H1 (cell line): ENCODE data around the gene GCC1. TPM values are rescaled to one million over a fixed set of nuclear protein-coding genes. Genes with fewer than 3 reads are reported as not detected.

Source experiments
- CTCF ChIA-PET: fragments of 300-600 bp; sonication (Branson Sonifier 250); formaldehyde crosslinking; loops from one replicate; lab custom pipeline; 2021; ENCODE audit not compliant: partially characterized antibody; lab: Charles Lee
- POLR2A ChIA-PET: fragments of 300-600 bp; sonication (Branson Sonifier 250); formaldehyde crosslinking; loops from one replicate; lab custom pipeline; 2021; ENCODE audit warnings: inconsistent platforms; ENCODE audit not compliant: partially characterized antibody; lab: Charles Lee
- DNase-seq, 2 experiments: peaks; one replicate each; pipeline versions ENCODE4 v3.0.0 to v3.0.0-alpha.2; 2010 to 2022; ENCODE audit warnings: low spot score in 2 of 2, low read depth in 1 of 2, mixed read lengths in 1 of 2
- FAIRE-seq: peaks from 2 replicates; lab custom pipeline; 2011; peaks lifted over from hg19 to GRCh38; lab: Jason Lieb, UNC
- H2AFZ ChIP-seq: 2 replicates; pipeline ENCODE4 v1.8.1; 2012; ENCODE audit warnings: low read length, inconsistent platforms
- H2AK5ac ChIP-seq: 2 replicates; pipeline ENCODE4 v1.6.1; 2013; ENCODE audit warnings: low read depth, low read length
- H2BK120ac ChIP-seq: replicated peaks from 2 replicates; pipeline ENCODE3; 2013; ENCODE audit warnings: low read depth, low read length, inconsistent platforms
- H2BK12ac ChIP-seq: 2 replicates; pipeline ENCODE4 v1.6.1; 2013; ENCODE audit warnings: low read depth, low read length
- H2BK15ac ChIP-seq: 2 replicates; pipeline ENCODE4 v1.6.1; 2013; ENCODE audit warnings: low read length
- H2BK20ac ChIP-seq: 2 replicates; pipeline ENCODE4 v1.6.1; 2013; ENCODE audit warnings: low read length
- H2BK5ac ChIP-seq: 2 replicates; pipeline ENCODE4 v1.6.1; 2013; ENCODE audit warnings: low read depth, low read length
- H3K14ac ChIP-seq: 2 replicates; pipeline ENCODE4 v1.6.1; 2013; ENCODE audit warnings: inconsistent platforms; ENCODE audit not compliant: insufficient read length
- H3K18ac ChIP-seq: 2 replicates; pipeline ENCODE4 v1.6.1; 2013; ENCODE audit warnings: low read length; ENCODE audit errors: extremely low read depth
- H3K23ac ChIP-seq: 2 replicates; pipeline ENCODE4 v1.6.1; 2013; ENCODE audit warnings: inconsistent platforms; ENCODE audit not compliant: insufficient read length
- H3K23me2 ChIP-seq: 2 replicates; pipeline ENCODE4 v1.6.1; 2013; ENCODE audit warnings: low read depth, low read length
- H3K27ac ChIP-seq: 2 replicates; pipeline ENCODE4 v1.6.1; 2011; ENCODE audit warnings: low read depth, low read length, inconsistent platforms
- H3K27me3 ChIP-seq, 4 experiments: replicated peaks in 1 of 4; 1 replicate in 1 of 4; 2 replicates in 3 of 4; pipeline versions ENCODE4 v1.6.1 to v1.8.1; 2011 to 2013; ENCODE audit warnings: low read length in 3 of 4, mild to moderate bottlenecking in 3 of 4, inconsistent platforms in 2 of 4, mixed read lengths in 2 of 4, moderate library complexity in 1 of 4; ENCODE audit not compliant: control insufficient read depth in 3 of 4, insufficient read depth in 3 of 4; ENCODE audit errors: extremely low read depth in 1 of 4
- H3K36me3 ChIP-seq, 4 experiments: 2 replicates each; pipeline versions ENCODE4 v1.6.1 to v1.8.1; 2011 to 2013; ENCODE audit warnings: mild to moderate bottlenecking in 4 of 4, low read length in 3 of 4, moderate library complexity in 2 of 4, control low read depth in 1 of 4, inconsistent platforms in 1 of 4; ENCODE audit not compliant: insufficient read depth in 4 of 4, control insufficient read depth in 2 of 4
- H3K4ac ChIP-seq: replicated peaks from 2 replicates; pipeline ENCODE3; 2013; ENCODE audit warnings: low read length, low read depth, mixed read lengths, inconsistent platforms; ENCODE audit not compliant: insufficient read length
- H3K4me1 ChIP-seq, 4 experiments: replicated peaks in 1 of 4; 1 replicate in 1 of 4; 2 replicates in 3 of 4; pipeline versions ENCODE4 v1.6.1 to v1.8.1; 2011 to 2013; ENCODE audit warnings: low read length in 3 of 4, inconsistent platforms in 2 of 4, mixed read lengths in 1 of 4; ENCODE audit not compliant: insufficient read depth in 4 of 4, control insufficient read depth in 3 of 4
- H3K4me2 ChIP-seq, 2 experiments: 2 replicates each; pipeline versions ENCODE4 v1.6.1 to v1.8.1; 2011 to 2013; ENCODE audit warnings: low read depth in 2 of 2, low read length in 2 of 2, control low read depth in 1 of 2, inconsistent platforms in 1 of 2, mild to moderate bottlenecking in 1 of 2; ENCODE audit not compliant: insufficient read depth in 1 of 2
- H3K4me3 ChIP-seq, 4 experiments: fragments of 200-600, 300-600 bp in 1 of 4; sonication (generic), shearing (Covaris generic), sonication (Bioruptor Twin) in 1 of 4; 2 replicates each; pipeline versions ENCODE4 v1.5.1 to v1.8.1; 2011 to 2016; ENCODE audit warnings: low read length in 4 of 4, low read depth in 3 of 4, control low read depth in 2 of 4, inconsistent platforms in 2 of 4, mild to moderate bottlenecking in 2 of 4, mixed read lengths in 1 of 4, moderate library complexity in 1 of 4; ENCODE audit not compliant: insufficient read depth in 2 of 4; ENCODE audit errors: extremely low read depth in 1 of 4
- H3K56ac ChIP-seq: replicated peaks from 2 replicates; pipeline ENCODE3; 2013; ENCODE audit warnings: low read depth, mild to moderate bottlenecking, mixed read lengths, low read length, inconsistent platforms; ENCODE audit not compliant: insufficient read length
- H3K79me1 ChIP-seq: 2 replicates; pipeline ENCODE4 v1.6.1; 2013; ENCODE audit warnings: low read depth, low read length, control low read depth
- H3K79me2 ChIP-seq, 2 experiments: 2 replicates each; pipeline versions ENCODE4 v1.6.1 to v1.8.1; 2012 to 2013; ENCODE audit warnings: low read length in 2 of 2, mild to moderate bottlenecking in 2 of 2, inconsistent platforms in 1 of 2; ENCODE audit not compliant: insufficient read depth in 2 of 2, control insufficient read depth in 1 of 2
- H3K9ac ChIP-seq, 4 experiments: replicated peaks in 1 of 4; 1 replicate in 1 of 4; 2 replicates in 3 of 4; pipeline versions ENCODE4 v1.6.1 to v1.8.1; 2011 to 2013; ENCODE audit warnings: low read depth in 3 of 4, low read length in 3 of 4, control low read depth in 2 of 4, mild to moderate bottlenecking in 2 of 4, moderate library complexity in 2 of 4, inconsistent platforms in 1 of 4; ENCODE audit errors: extremely low read depth in 1 of 4
- H3K9me3 ChIP-seq, 2 experiments: 2 replicates each; pipeline versions ENCODE4 v1.6.1 to v1.8.1; 2012 to 2013; ENCODE audit warnings: mild to moderate bottlenecking in 2 of 2, moderate library complexity in 2 of 2, control low read depth in 1 of 2, inconsistent platforms in 1 of 2, low read depth in 1 of 2, low read length in 1 of 2, mixed read lengths in 1 of 2; ENCODE audit not compliant: insufficient read depth in 2 of 2
- H4K20me1 ChIP-seq, 2 experiments: replicated peaks in 1 of 2; 2 replicates each; pipeline versions ENCODE3 to v1.8.1; 2011 to 2013; ENCODE audit warnings: inconsistent platforms in 2 of 2, low read length in 2 of 2, mild to moderate bottlenecking in 1 of 2; ENCODE audit not compliant: insufficient read depth in 2 of 2, control insufficient read depth in 1 of 2
- H4K5ac ChIP-seq: 2 replicates; pipeline ENCODE4 v1.6.1; 2013; ENCODE audit warnings: low read length, low read depth, mixed read lengths, inconsistent platforms; ENCODE audit not compliant: insufficient read length
- H4K8ac ChIP-seq: 2 replicates; pipeline ENCODE4 v1.8.0; 2013; ENCODE audit warnings: mild to moderate bottlenecking, moderate library complexity, low read length, inconsistent platforms; ENCODE audit not compliant: insufficient read depth; ENCODE audit errors: extremely low read depth
- H4K91ac ChIP-seq: replicated peaks from 2 replicates; pipeline ENCODE3; 2013; ENCODE audit warnings: low read length, mixed read lengths, inconsistent platforms; ENCODE audit not compliant: insufficient read length
- CBX5 ChIP-seq: fragments of 300-800, 300-1000 bp; sonication (generic); IDR thresholded peaks from 2 replicates; pipeline ENCODE4 v1.7.1; 2016; ENCODE audit warnings: antibody characterized with exemption, low read length, low read depth
- CBX8 ChIP-seq: fragments of 300-800, 300-1000 bp; sonication (generic); IDR thresholded peaks from 2 replicates; pipeline ENCODE4 v1.7.1; 2016; ENCODE audit warnings: low read depth, low read length, borderline replicate concordance
- CTBP2 ChIP-seq: IDR thresholded peaks from 2 replicates; pipeline ENCODE4 v1.7.0; 2011; ENCODE audit warnings: borderline replicate concordance, mild to moderate bottlenecking, moderate library complexity, mixed read lengths, low read length; ENCODE audit not compliant: insufficient read depth, insufficient read length
- EP300 ChIP-seq, 2 experiments: IDR thresholded peaks; 1 replicate in 1 of 2; 2 replicates in 1 of 2; pipeline ENCODE4 v1.6.1; 2011 to 2012; ENCODE audit warnings: low read depth in 2 of 2, low read length in 2 of 2, mild to moderate bottlenecking in 2 of 2, borderline replicate concordance in 1 of 2, inconsistent platforms in 1 of 2, moderate library complexity in 1 of 2
- FOSL1 ChIP-seq: IDR thresholded peaks from 2 replicates; pipeline ENCODE4 v1.6.1; 2011; ENCODE audit warnings: mild to moderate bottlenecking, low read depth, low read length, moderate library complexity; ENCODE audit not compliant: insufficient read depth
- KDM1A ChIP-seq: fragments of 200-600, 300-600 bp; sonication (generic); IDR thresholded peaks from 2 replicates; pipeline ENCODE4 v1.7.1; 2016; ENCODE audit warnings: mild to moderate bottlenecking, low read length, borderline replicate concordance
- KDM4A ChIP-seq: IDR thresholded peaks from one replicate; pipeline ENCODE4 v1.7.1; 2012; ENCODE audit warnings: low read depth, mild to moderate bottlenecking, moderate library complexity, low read length, inconsistent platforms; ENCODE audit not compliant: severe bottlenecking
- POLR2AphosphoS5 ChIP-seq: IDR thresholded peaks from 2 replicates; pipeline ENCODE4 v1.6.1; 2011; ENCODE audit warnings: low read depth, low read length
- POU5F1 ChIP-seq: IDR thresholded peaks from 2 replicates; pipeline ENCODE4 v1.6.1; 2011; ENCODE audit warnings: low read depth, mild to moderate bottlenecking, low read length, moderate library complexity
- SAP30 ChIP-seq: fragments of 300-600 bp; sonication (generic); IDR thresholded peaks from 2 replicates; pipeline ENCODE4 v1.7.1; 2012; ENCODE audit warnings: low read length, moderate library complexity, mild to moderate bottlenecking, inconsistent platforms; ENCODE audit not compliant: insufficient read depth, insufficient replicate concordance
- SIN3A ChIP-seq, 2 experiments: IDR thresholded peaks in 1 of 2; conservative IDR thresholded peaks in 1 of 2; 2 replicates each; pipeline ENCODE4 v1.6.1; 2011 to 2012; ENCODE audit warnings: low read length in 2 of 2, improper control_type of control experiment in 1 of 2, low read depth in 1 of 2, mild to moderate bottlenecking in 1 of 2
- SIX5 ChIP-seq: IDR thresholded peaks from 2 replicates; pipeline ENCODE4 v1.6.1; 2011; ENCODE audit warnings: mild to moderate bottlenecking, low read depth, low read length
- SP2 ChIP-seq: IDR thresholded peaks from 2 replicates; pipeline ENCODE4 v1.6.1; 2012; ENCODE audit warnings: mild to moderate bottlenecking, low read length, inconsistent platforms
- SUZ12 ChIP-seq: fragments of 200-600 bp; sonication (generic); IDR thresholded peaks from 2 replicates; pipeline ENCODE4 v1.6.1; 2012; ENCODE audit warnings: mild to moderate bottlenecking, inconsistent platforms, low read length, moderate library complexity, mixed read lengths
- polyA plus RNA-seq, 7 experiments: library from polyadenylated mRNA; depleted of rRNA in 3 of 7; stranded (reverse) in 5 of 7; unstranded in 2 of 7; fragments of >200 nt in 5 of 7; fragments of 200-250 nt in 2 of 7; gene quantifications; 1 replicate in 5 of 7; 2 replicates in 1 of 7; 4 replicates in 1 of 7; pipeline versions ENCODE4 v1.2.1 to v1.2.3, GENCODE V29; 2011 to 2013; ENCODE audit warnings: missing spikeins in 2 of 7, mixed read lengths in 2 of 7
- total RNA-seq: library from RNA; stranded (reverse); fragmentation: NEBNext Ultra II Directional; extraction: Animal tissue kit (Norgen Biotek cat#: 25700); gene quantifications from 2 replicates; pipeline ENCODE4 v1.2.1, GENCODE V29; 2021

Gene GCC1
- total and polyA plus RNA-seq, 2 of the 8 experiments (the other 6 are each of a cell fraction or from before 2014, with no cell fraction given) = 3.3 to 15.0 TPM

DNA sequence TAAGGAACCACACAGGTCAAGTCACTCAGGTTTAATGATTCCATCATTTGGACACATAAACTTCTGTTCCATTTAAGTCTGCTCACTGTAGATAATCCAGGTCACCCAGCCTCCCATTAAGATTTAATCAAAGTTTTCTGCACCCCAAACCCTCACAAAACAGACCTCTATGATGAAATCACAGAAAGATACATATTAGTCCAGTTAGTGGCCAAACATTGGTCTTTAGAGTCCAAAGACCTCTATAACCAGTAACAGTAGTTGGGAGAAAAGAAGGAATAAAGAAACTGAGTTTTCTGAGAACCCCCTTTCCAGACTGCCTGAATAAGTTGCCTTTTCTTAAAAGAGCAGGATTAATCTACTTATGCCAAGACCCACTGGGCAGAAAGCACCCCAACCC lies 4.8 kb downstream of the GCC1 start:
- Histone ChIP-seq H3K18ac (no peak overlapping the region), H2BK5ac (no peak overlapping the region), H3K27ac (no peak overlapping the region), H3K36me3 (peaks cover 0 to 18% (median 6%) of the 10 kb centered on the region in 4 experiments; a peak in 4 of 8 replicates), H2BK120ac (no peak overlapping the region), H2AK5ac (no peak overlapping the region), H2BK15ac (no peak overlapping the region), H4K8ac (no peak overlapping the region), H3K23me2 (peaks cover 5% of the 10 kb centered on the region), H3K4me3 (no peak overlapping the region), H2BK20ac (no peak overlapping the region), H3K9ac (no peak overlapping the region), H3K56ac (no peak overlapping the region), H4K5ac (no peak overlapping the region), H2AFZ (no peak overlapping the region), H3K4me2 (no peak overlapping the region), H2BK12ac (no peak overlapping the region), H3K4me1 (peaks cover 4 to 10% (median 6%) of the 10 kb centered on the region in 4 experiments; a peak in 6 of 7 replicates), H3K27me3 (peaks cover 0 to under 1% (median 0%) of the 10 kb centered on the region in 4 experiments; a peak in 1 of 7 replicates), H4K20me1 (peaks cover 9 to 14% of the 10 kb centered on the region in 2 experiments), H3K79me1 (peaks cover 11% of the 10 kb centered on the region; the same call in 1 of the 2 replicates), H3K23ac (no peak overlapping the region), H3K9me3 (no peaks in the 10 kb centered on the region), H3K4ac (no peak overlapping the region), H3K14ac (no peak overlapping the region), H4K91ac (no peak overlapping the region), H3K79me2 (peaks cover 0 to 19% of the 10 kb centered on the region in 2 experiments; a peak in 1 of 4 replicates)
- CTCF ChIA-PET = interaction anchor here (0.9 to 2.1 kb wide), 6 partner anchors 9 to 76 kb away, joined by 3 to 7 read pairs (median 3); no protein-coding TSS in a partner anchor
- DNase-seq = no peak
- no peak for TF ChIP-seq EP300 (IDR thresholded peaks at IDR 0.05; ENCODE audit: borderline replicate concordance in 1 of 2, low read depth in 2 of 2, low read length in 2 of 2)
- TF ChIP-seq POU5F1 = no peak
- TF ChIP-seq SIN3A (conservative IDR thresholded peaks at IDR 0.05 in 1 of 2, IDR thresholded peaks at IDR 0.05 in 1 of 2; ENCODE audit: low read depth in 1 of 2, low read length in 2 of 2) = no peak
- no peak for TF ChIP-seq SIX5
- TF ChIP-seq SP2 = no peak
- TF ChIP-seq SUZ12 = no peak
- no peak for TF ChIP-seq FOSL1
- no peak for TF ChIP-seq KDM1A
- TF ChIP-seq POLR2AphosphoS5 = no peak
- TF ChIP-seq KDM4A = no peak
- TF ChIP-seq SAP30 = no peak
- TF ChIP-seq CBX5 = no peak
- TF ChIP-seq CBX8 = no peak
- TF ChIP-seq CTBP2 = no peak
- no peak for FAIRE-seq
- POLR2A ChIA-PET = no interaction called here
